Activated CD8-positive, alpha-beta memory T cell treated with anti-CD3 and anti-CD28 coated beads, Interleukin-2, amount 50 U/mL, for 4 hours (primary cell): ENCODE results near the gene CYBA.

Experiments used
- DNase-seq: peaks from one replicate; pipeline ENCODE4 v3.0.0-alpha.2; 2020

The CYBA gene

DNA sequence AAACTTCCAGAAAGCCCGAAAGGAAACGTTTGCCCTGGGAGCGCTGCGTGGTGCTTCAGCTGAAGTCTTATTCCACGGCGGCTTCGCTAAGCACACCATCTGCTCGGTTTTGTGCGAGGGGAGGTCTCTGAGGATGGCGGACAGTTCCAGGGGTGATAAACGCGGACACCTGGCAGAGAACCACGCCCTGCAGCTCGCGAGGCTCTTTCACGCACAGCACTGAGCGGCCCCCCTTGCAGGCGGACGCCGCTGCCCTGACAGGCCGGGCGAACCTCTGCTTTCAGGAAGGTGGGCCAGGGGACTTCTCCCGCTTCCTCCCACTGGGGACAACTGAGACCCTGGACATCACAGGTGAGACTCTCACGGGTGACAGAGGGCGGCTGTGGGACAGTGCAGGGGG, 8.3 kb upstream of the CYBA start:
- no peak for DNase-seq

GRCh38 chr16:88658714-88659113, 7.9 kb upstream of the CYBA start:
- no peak for DNase-seq

DNA sequence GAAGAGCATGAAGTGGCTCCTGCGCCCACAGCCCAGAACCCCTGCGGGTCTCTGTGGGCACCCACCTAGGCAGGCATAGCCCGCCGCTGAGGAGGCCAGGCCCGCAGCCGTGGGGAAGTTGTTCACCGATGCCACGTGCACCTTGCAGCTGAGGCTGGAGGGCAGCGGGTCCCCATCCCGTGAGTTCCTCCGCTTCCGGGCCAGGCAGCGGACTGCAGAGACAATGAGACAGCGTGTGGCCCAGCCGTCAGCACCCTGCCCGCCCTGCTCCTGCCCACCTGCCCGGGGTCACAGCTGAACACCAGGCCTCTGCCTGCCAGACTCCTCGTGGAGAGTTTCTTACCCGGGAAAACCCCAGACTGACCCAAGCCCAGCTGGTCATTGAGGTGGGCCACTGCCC, 6.5 kb upstream of the CYBA start:
- no peak for DNase-seq

GRCh38 chr16:88656291-88656980, 5.6 kb upstream of the CYBA start:
- DNase-seq = no peak

DNA sequence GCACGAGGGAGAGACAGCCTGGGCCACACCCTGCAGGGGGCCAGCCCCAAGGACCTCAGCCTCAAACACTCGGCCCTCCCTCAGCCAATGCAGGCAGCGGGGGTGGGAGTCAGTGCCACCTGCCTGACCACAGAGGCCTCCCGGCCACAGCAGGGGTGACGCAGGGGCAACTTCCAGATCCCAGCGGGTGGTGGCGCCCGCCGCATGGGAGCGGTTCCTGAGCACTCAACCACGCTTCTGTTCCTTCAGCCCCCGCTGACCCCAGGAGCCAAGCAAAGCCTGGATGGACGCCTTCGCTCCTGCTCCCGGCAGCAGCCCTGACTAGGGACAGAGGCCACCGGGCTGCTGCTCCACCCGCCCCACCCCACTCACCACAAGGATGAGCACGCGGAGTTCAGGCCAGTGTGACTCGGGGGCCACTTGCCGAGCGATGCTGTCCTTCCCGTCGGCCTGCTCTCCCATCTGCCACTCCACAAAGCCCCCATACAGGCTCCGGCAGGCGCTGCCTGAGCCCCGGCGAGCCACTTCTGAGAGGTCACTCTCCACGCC, 5.0 kb upstream of the CYBA start:
- no peak for DNase-seq

GRCh38 chr16:88655053-88655732, 4.3 kb upstream of the CYBA start:
- no peak for DNase-seq

DNA sequence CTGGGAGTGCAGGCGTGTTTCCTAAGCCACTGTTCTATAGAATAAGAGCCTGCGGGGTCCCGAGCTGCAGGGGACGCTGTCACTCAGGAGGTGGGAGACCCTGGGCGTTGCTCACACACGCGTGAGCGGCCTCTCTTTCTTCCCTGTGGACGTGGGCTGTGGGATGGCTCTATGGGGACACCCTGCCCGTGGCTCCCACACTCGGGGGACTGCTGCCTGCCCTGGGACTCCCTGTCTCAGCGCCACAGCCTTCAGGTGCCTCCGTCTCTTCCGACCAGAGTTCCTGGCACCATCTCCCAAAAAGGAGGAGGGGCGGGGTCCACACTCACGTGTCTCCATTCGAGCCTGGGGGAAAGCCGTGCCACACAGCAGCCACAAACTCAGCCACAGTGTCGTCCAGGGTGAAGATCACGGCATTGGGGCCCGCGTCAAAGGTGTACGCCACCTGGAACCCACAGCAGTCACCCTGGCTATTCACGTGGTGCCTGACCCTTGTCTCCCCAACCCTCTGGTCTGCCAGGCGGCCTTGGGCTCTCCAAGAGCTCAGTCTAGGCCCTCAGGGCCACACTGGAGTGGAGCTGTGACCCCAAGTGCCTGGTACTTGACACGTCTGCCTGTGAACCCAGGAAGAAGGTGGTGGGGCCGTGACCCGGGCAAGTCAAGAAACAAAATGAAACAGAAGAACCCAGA, 3.7 kb upstream of the CYBA start:
- DNase-seq = no peak

GRCh38 chr16:88653596-88654362, 2.9 kb upstream of the CYBA start:
- DNase-seq = no peak

DNA sequence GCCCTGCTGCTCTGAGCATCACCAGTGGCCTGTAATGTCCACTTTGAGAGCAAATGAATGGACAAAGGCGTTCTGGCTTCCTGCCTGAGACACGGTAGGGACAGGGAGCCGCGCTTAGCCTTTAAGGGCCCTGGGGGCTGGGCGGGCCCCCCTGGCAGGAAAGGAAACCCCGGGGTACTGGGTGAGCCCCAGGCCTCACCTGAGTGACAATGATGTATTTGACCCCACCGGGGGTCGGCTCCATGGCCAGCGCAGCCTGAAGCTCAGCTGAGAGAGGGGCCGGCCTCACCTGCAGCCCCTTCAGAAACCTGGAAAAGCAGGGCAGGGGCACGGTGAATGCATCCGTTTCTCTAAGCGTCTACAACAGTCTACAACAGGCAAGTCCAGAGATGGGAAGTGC, 2.2 kb upstream of the CYBA start:
- no peak for DNase-seq

DNA sequence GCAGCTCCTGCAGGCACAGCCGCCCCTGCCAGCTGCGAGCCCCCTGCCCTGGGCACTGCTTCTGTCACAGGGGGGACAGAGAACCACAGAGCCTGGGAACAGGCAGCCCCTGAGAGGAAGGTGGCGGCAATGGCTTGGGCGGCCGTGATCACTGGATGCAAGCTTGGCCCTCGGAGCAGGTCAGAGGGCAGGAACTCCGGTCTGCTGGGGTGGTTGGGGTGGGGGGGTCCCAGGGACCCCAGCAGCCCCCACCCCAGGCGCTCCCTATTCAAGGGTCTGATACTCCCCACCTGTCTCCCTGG, 1.9 kb upstream of the CYBA start:
- no peak for DNase-seq

DNA sequence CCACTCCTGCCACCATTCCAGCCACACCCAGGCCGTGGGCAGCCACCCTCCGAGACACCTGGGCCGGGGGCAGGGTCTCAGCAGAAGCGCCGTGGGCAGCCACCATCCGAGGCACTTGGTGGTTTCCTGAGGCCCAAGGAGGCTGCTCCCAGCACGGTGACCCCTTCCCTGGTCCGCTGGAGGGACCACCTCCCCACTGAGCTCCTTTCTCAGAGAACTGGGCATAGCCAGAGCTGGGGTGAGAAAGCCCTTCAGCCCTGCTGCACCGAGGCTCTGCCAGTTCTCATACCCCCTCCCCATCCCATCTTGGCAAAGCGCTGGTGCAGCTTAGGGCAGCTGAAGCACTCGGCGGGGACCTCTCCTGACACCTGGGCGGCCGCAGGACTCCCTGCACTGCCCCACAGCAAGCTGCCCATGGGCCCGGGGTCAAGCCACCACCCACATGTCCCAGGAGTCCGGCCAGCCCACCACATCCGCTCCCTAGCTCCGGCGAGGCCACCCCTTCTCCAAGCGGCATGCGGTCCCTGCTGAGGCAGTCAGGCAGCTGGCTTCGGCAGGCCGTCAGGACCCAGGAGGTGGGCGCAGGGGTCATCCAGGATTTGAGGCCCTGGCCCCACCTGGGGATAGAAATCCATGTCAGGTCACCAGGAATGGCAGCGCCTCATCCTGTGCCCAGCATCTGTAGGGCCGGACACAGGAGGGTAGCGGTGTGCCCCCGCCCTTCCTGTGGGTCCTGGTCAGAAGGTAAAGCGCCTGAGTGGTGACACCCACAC, 1.3 kb upstream of the CYBA start:
- no peak for DNase-seq

GRCh38 chr16:88651276-88651988, 579 bp upstream of the CYBA start:
- DNase-seq = peak; percentile 54

- DNase-seq = no peak
Measured at GRCh38 chr16:88649924-88650748, 717 bp downstream of the CYBA start.

GRCh38 chr16:88649195-88649923, 1.5 kb downstream of the CYBA start:
- DNase-seq = no peak

GRCh38 chr16:88647178-88648070, 3.4 kb downstream of the CYBA start:
- DNase-seq = no peak

DNA sequence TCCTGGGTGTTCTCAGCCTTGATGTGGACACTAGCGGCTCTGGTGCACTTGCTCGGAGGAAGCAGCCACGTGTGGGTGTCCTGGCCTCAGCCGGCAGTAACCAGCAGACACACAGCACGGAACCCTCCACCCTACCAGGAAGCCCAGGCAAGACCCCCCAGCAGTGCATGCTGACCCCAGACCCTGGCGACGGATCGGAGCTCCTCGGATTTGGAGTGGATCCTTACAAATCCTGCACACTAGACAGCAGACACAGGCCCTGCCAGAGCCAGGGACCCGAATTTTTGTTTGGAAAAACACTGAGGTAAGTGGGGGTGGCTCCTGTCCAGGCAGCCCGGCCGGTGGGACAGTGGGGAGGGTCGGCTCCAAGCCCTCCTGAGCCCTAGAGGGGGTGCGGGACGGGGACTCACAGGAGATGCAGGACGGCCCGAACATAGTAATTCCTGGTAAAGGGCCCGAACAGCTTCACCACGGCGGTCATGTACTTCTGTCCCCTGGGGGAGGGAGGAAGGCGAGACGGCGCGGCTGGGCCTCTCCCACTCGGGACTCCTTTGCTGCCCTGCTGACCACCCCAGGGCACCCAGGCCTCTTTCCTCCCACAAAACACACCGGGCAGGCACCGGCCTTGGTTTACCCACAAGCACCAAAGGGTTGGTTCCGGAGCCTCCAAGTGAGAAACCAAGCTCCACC, 4.4 kb downstream of the CYBA start:
- no peak for DNase-seq

DNA sequence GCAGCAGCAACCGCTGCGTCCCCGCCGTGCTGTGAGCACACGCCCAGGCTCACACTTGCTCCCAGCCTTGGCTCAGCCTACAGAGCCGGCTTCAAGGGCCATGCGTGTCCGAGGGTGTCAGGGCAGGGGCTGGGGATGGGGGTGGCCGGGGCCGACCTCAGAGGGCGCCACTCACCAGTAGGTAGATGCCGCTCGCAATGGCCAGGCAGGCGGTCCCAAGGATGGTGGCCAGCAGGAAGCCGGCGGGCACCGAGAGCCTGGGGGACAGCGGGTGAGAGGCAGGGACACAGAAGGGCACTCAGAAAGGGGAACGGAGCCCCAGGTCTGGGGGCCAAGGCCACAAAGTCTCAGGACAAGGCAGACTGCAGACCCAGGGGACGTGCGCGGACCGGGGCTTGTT, 4.9 kb downstream of the CYBA start:
- no peak for DNase-seq

GRCh38 chr16:88645455-88645854, 5.4 kb downstream of the CYBA start:
- no peak for DNase-seq

DNA sequence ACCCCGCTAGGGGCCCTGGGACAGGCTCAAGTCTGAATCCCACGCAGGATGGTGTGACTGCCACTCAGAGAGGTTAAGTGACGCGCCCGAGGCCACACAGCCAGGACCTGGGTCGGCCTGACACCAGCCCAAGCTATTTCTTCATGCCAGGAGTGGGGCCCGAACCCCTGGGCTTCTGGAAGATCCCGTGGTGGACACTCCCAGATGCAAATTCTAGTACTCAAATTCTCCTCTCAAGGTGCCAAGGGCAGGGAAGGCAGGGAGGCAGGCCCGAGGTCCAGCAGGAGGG, 7.3 kb downstream of the CYBA start:
- no peak for DNase-seq
